Diencephalon (tissue), 1 donor: ENCODE data around the gene POU5F1. TPM values are rescaled to one million over a fixed set of nuclear protein-coding genes. Genes with fewer than 3 reads are reported as not detected.

Source experiments
- small RNA-seq: library from RNA; depleted of rRNA; stranded (forward); fragments of <200 nt; gene quantifications from one replicate; pipeline ENCODE3, GENCODE V24; 2014
- total RNA-seq: library from RNA; depleted of rRNA; stranded (reverse); fragments of >200 nt; gene quantifications from one replicate; pipeline ENCODE4 v1.2.3, GENCODE V29; 2014

POU5F1 gene
- total RNA-seq, result not detected

DNA sequence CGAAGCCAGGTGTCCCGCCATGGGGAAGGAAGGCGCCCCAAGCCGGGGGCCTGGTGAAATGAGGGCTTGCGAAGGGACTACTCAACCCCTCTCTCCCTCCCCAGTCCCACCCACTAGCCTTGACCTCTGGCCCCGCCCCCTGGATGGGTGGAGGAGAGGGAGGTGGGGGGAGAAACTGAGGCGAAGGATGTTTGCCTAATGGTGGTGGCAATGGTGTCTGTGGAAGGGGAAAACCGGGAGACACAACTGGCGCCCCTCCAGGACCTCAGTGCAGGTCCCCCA lies at the start of gene POU5F1:
Gene POU5F1 (minus strand): TSS at position 83 of the 282 bp plus-strand sequence. CDS start 62 bp downstream, at position 21.

DNA sequence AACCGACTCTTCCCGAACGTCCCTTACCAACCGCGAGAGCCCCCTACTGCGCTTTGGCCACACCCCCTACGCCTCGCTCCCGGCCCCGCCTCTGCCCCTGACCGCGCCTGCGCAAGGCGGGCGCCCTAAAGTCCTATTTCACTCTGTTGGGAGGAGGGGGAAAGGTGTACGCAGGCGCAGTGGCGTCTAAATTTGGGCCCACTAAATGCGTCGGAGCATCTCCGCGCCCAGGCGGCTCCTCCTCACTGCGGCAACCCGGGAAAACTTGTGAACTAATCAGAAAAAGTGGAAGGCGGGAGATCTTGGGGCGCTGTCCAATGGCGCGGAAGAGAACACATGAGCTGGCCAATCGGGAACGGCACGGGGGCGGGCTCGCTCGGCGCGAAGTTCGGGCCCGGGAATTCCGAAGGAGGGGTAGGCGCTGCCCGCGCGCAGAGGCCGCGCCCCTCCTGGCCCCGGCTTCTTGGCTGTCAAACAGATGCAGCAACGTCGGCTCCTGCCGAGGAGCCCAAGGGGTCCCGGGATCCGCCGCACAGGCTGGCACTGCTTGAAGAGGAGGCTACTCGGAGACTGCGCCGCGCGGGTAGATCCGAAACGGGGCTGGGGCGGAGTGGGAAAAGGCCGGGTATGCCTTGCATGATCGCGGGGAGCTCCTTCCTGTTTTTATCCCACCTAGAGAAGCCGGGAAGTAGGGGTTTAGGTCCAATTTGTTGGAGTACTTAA lies 12.2 kb downstream of the POU5F1 start, which contains the start of gene TCF19:
Gene TCF19 (plus strand): TSS at position 450 of the 723 bp plus-strand sequence. CDS start 881 bp downstream, outside the sequence.

DNA sequence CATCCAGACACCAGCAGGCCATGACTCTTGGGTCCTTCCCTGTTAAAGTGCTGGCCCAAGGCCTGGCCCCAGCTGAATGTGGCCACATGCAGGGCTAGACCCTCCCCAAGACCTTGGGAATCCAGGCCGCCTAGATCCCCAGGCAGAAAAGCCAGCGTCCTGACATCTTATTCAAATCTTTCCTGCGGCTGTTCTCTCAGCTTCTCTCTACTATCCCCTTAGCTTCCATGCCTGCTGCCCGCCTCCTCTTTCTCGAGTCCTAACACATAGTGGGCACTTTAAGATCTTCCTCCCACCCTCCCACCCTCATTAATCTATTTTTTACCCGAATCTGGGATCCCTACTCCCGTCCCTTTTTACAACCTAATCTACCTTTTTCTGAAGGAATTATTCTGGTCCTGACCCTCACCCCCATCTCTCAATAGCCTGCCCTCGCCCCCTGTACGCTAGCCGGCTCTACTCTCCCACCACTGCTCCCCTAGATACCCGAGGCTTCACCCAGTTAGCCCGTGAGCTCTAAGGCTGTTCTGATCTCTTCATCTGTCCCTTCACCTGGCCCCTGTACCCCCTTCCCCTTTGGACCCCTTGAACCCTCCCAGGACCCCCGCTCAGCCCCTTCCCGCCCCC lies 12.9 kb downstream of the POU5F1 start, which contains the start of gene CCHCR1:
Gene CCHCR1 (minus strand): TSS at position 290 of the 627 bp plus-strand sequence. CDS start 202 bp downstream, at position 88.

DNA sequence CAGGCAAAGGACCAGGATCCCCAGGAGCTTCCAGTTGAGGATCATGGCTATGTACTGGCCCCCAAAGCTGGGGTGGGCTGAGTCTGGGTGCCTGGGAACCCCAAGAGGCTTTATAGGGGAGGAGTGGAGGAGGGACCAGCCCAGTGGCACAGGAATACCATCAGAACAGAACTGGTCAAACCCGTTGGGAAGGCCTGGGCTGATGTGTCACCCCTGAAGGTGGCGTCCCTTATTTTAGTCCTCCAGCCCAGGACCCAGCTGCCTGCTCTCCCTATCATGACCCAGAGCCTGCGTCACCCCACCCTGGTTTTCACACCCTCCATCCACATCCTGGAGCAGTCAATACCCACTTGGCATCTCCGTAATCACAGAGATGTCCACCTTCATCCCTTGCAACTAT lies 31.5 kb downstream of the POU5F1 start, which contains the start of gene PSORS1C2:
Gene PSORS1C2 (minus strand): TSS at position 85 of the 400 bp plus-strand sequence. CDS start 40 bp downstream, at position 45.

DNA sequence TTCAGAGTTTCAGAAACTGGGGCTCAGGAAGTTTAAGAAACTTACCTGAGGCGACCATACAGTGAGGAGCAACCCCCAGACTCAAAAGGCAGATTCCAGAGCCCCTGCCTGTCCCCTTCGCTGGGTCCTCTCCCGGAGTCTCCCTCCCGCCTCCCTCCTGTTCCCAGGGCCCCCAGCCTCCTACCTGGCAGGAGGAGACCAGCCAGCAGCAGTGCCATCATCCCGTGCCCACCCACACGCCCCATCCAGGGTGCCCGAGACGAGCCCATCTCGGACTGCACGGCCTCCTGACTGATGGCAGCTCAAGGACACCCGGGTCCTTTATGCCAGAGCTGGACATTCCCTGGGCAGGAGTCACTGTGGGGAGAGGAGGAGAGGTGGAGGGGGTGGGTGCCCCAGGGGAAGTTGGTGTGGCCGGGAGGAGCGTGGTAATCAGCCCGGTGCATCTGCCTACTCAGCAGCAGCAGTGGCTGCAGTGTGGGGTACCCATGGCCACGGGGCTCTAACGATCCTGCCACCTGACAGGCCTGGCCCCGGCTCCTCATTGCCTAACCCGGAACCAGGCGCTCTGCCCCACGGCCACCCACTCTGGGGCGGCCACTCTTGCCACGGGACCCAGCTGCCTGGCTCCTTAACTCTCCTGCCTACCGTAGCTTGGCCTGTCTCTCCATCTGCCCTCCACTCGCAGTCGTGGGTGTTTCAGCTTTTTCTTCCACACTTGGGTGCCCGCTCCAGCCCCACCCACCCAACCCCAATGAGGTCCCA lies 50.1 kb downstream of the POU5F1 start, which contains the start of gene CDSN:
Gene CDSN (minus strand): TSS at position 296 of the 765 bp plus-strand sequence. CDS start 27 bp downstream, at position 269.

DNA sequence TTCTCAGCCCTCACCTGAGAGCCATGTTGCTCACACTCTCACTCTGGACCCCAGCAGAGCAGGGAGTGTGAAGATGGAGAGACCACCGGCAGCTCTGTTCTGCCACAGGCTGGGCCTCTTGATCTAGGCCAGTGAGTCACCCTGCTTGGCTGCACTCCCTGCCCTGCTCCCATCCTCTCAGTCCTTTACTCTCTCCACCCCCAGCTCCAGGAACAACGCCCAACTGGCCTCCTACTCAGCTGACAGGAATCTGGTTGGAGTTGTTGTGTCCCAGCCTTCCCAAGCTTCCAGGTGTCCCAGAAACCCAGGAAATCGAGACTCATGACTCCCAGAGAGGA lies 56.0 kb downstream of the POU5F1 start, which contains the start of gene PSORS1C1:
Gene PSORS1C1 (plus strand): TSS at position 260 of the 338 bp plus-strand sequence. CDS start 14,833 bp downstream, outside the sequence.

Small RNA genes lying within 50 kb of the gene (small RNA-seq; reads per million reads assigned to genes)
- not detected for gene POLR2LP1

Other genes with a start within 250 kb of the POU5F1 start
- not detected for gene SFTA2, start 238.5 kb downstream of the POU5F1 start, total RNA-seq
- gene MUCL3, start 229.7 kb downstream of the POU5F1 start, total RNA-seq, result not detected
- gene MUC21, start 187.0 kb downstream of the POU5F1 start, total RNA-seq, result not detected
- not detected for gene MUC22, start 160.2 kb downstream of the POU5F1 start, total RNA-seq
- gene C6orf15, start 58.1 kb downstream of the POU5F1 start, total RNA-seq, result not detected
- gene PSORS1C1, start 55.9 kb downstream of the POU5F1 start, total RNA-seq, result not detected
- not detected for gene CDSN, start 50.2 kb downstream of the POU5F1 start, total RNA-seq
- gene PSORS1C2, start 31.6 kb downstream of the POU5F1 start, total RNA-seq, result not detected
- 13.4 TPM for gene CCHCR1, start 12.9 kb downstream of the POU5F1 start, total RNA-seq
- gene TCF19, start 12.1 kb downstream of the POU5F1 start, total RNA-seq, result 6.7 TPM
- 40.4 TPM for gene HLA-C, start 101.4 kb upstream of the POU5F1 start, total RNA-seq
- 56.7 TPM for gene HLA-B, start 186.5 kb upstream of the POU5F1 start, total RNA-seq
- gene MICA, start 232.9 kb upstream of the POU5F1 start, total RNA-seq, result 2.3 TPM